HG03521 (cell line): ENCODE results near the gene PRMT1.
"Not testable (repeated sequence)": the region's sequence is repeated elsewhere in the genome, so short reads cannot be mapped to it uniquely, and the experiment has no call there.

ENCODE experiments used
- ATAC-seq: cut with Tn5 transposase; IDR thresholded peaks from one replicate; pipeline ENCODE4 v1.9.1; 2021; ENCODE audit warnings: mild to moderate bottlenecking, moderate library complexity; ENCODE audit not compliant: unreplicated experiment

PRMT1 gene

DNA sequence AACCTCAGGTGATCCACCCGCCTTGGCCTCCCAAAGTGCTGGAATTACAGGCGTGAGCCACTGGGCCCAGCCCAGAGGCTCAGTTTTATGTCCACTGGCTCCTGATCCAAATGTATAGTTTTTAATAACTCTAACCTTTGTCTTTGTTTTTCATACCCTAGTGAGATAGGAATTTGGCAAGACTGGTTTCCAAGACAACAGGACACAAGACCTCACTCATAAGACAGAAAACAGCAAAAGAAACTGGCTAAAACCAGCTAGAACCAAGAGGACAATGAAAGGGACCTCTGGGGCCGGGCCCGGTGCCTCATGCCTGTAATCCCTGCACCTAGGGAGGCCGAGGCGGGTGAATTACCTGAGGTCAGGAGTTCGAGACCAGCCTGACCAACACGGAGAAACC is 41.4 kb downstream of the PRMT1 start:
- ATAC-seq, result no peak

DNA sequence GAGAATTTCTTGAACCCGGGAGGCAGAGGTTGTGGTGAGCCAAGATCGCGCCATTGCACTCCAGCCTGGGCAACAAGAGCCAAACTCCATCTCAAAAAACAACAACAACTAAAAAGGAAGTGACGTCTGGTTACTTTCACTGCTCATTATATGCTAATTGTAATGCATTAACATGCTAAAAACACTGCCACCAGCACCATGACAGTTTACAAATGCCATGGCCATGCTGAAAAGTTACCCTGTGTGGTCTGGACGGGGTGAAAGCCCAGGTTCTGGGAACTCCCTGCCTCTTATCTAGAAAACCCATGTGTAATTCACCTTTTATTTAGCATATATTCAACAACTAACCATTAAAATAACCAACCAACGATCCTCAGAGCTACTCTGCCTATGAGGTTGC is 41.9 kb downstream of the PRMT1 start:
- ATAC-seq, result no peak

DNA sequence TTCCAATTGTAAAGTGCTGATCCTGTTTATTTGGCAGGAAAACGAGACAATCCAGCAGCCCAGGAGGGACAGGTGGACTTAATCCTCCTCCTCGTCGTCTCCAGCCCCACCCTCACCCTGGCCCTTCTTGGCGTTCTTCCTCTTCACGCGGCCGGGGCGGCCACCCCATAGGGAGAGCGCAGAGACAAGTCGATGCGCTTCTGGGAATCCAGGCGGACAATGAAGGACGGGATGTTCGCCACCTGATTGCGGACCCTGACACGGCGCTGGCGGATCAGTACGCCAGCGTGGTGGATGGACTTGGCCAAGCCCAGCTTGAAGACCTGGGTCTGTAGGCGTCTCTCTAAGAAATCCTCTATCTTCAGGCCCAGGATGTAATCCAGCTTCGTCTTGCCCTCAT is 42.3 kb downstream of the PRMT1 start:
- not testable (repeated sequence) for ATAC-seq

DNA sequence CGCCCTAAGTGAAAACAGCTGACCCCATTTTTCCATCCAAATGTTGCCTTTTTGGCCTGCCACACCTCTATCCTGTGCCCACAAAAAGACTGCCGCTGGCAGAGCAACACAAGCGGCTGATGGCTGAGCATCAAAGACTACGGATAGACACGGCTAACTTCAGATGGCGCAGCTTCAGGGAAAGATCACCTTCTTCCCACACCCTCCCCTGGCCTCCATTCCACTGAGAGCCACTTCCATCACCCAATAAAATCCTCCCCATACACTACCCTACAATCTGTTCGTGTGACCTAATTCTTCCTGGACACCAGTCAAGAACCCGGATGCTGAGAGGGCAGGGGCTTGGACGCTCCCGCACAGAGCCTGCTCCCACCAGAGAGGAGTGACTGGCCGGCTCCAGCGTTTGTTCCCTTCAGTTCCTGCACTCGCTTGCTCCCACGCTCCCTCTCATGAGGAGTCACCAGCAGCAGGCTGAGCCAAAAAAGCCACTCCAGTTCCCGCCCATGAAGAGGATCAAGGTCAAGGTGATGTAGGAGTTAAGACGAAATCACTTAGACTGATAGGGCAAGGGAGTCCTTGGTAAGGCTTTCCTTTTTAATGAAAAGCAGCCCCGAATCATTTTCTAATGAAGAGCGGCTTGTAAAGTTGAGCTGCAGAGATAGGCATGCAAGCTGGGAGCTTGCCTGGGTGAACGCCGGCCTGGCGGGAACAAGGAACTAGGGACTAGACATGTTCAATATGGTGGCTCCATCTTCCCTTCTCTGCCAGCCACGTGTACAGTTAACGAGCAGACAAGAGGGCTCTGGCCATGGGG is 50.4 kb downstream of the PRMT1 start:
- no peak for ATAC-seq

DNA sequence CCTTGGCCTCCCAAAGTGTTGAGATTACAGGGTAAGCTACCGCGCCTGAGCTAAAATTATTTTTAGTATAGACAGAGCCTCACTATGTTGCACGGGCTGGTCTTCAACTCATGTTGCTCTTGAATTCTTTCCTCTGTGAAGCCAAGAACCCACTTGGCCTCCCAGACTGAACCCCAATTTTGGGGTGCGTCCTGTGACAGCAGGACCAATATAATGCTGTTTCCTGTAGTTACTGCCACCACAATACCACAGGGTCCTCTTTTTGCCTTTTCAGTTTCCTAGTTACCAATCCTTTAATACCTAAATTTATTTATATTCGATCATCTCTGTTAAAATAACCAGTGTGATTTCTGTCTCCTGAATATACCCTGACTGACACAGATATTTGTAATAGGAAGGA is 53.1 kb downstream of the PRMT1 start:
- ATAC-seq, result no peak
